HG02571 (cell line): Measurements from ENCODE around the gene TARS1.
"Not testable (repeated sequence)": the region's sequence is repeated elsewhere in the genome, so short reads cannot be mapped to it uniquely, and the experiment has no call there.

Experiments used
- ATAC-seq: cut with Tn5 transposase; IDR thresholded peaks from one replicate; pipeline ENCODE4 v1.9.1; 2021; ENCODE audit warnings: mild to moderate bottlenecking, moderate library complexity; ENCODE audit not compliant: unreplicated experiment

TARS1 gene

GRCh38 chr5:33482335-33482734, 41.6 kb downstream of the TARS1 start:
- no peak for ATAC-seq

- ATAC-seq, result no peak
Measured at GRCh38 chr5:33487236-33487635, 46.5 kb downstream of the TARS1 start.

- no peak for ATAC-seq
Measured at GRCh38 chr5:33488558-33489355, 48.0 kb downstream of the TARS1 start.

- no peak for ATAC-seq
Measured at GRCh38 chr5:33489481-33490067, 48.8 kb downstream of the TARS1 start.

GRCh38 chr5:33490071-33490665, 49.4 kb downstream of the TARS1 start:
- no peak for ATAC-seq

- no peak for ATAC-seq
Measured at GRCh38 chr5:33491941-33492340, 51.2 kb downstream of the TARS1 start.

GRCh38 chr5:33494466-33494865, 53.7 kb downstream of the TARS1 start:
- ATAC-seq, result no peak

- ATAC-seq, result no peak
Measured at GRCh38 chr5:33501260-33501659, 60.5 kb downstream of the TARS1 start.

- ATAC-seq, result no peak
Measured at GRCh38 chr5:33501899-33502298, 61.1 kb downstream of the TARS1 start.

- ATAC-seq, result no peak
Measured at GRCh38 chr5:33504570-33504969, 63.8 kb downstream of the TARS1 start.

GRCh38 chr5:33507426-33507825, 66.7 kb downstream of the TARS1 start:
- no peak for ATAC-seq

GRCh38 chr5:33509036-33509435, 68.3 kb downstream of the TARS1 start:
- ATAC-seq, result no peak

GRCh38 chr5:33513462-33514185, 72.9 kb downstream of the TARS1 start:
- ATAC-seq, result no peak

- not testable (repeated sequence) for ATAC-seq
Measured at GRCh38 chr5:33515366-33515765, 74.6 kb downstream of the TARS1 start.

GRCh38 chr5:33516421-33516820, 75.7 kb downstream of the TARS1 start:
- ATAC-seq, result no peak
